Stimulated activated CD8-positive, alpha-beta memory T cell treated with anti-CD3 and anti-CD28 coated beads, Interleukin-7, amount 100 ng/mL, for 4 hours (primary cell): ENCODE data around the gene POLD4.
A peak's percentile ranks its signal among the peaks of the same experiment; 100 is the strongest.
"Not testable (repeated sequence)": the region's sequence is repeated elsewhere in the genome, so short reads cannot be mapped to it uniquely, and the experiment has no call there.

Experiments used
- DNase-seq, 2 donors: peaks; one replicate each; pipeline ENCODE4 v3.0.0-alpha.2; 2020; ENCODE audit warnings: low read depth in 2 of 2

Gene POLD4

GRCh38 chr11:67353317-67354074, at the start of gene POLD4:
Gene POLD4, minus strand, starts transcription at chr11:67353546. Its CDS starts 147 bp downstream, at chr11:67353399.
- DNase-seq, result peak; percentile 92 to 95

DNA sequence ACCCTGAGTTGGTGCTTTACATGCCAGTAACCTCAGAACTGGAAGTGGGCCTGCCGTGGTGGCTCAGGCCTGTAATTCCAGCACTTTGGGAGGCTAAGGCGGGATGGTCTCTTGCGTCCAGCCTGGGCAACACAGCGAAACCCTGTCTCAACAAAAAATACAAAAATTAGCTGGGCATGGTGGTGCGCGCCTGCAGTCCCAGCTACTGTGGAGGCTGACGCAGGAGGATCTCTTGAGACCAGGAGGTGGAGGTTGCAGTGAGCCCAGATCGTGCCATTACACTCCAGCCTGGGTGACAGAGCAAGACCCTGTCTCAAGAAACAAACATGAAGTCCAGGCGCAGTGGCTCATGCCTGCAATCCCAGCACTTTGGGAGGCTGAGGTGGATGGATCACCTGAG, 49.7 kb upstream of the POLD4 start:
- DNase-seq, result not testable (repeated sequence)

DNA sequence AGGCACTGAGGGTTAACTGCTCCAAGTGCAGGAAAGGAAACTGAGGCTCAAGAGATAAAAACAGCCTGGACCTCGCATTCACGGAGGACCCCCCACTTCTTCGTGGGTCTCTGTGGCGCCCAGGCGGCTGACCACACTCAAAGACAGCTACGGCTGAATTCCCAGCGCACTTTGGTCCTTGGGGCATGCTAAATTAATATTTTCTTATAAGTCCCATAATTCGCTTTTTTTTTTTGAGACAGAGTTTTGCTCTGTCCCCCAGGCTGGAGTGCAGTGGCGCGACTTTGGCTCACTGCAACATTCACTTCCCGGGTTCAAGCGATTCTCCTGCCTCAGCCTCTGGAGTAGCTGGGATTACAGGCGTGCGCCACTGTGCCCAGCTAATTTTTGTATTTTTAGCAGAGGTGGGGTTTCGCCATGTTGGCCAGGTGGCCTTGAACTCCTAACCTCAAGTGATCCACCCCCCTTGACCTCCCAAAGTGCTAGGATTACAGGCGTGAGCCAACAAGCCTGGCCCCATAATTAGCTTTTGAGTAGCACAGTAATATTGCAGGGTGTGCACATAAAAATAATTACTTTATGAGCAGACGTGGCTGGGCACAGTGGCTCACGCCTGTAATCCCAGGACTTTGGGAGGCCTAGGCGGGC, 49.0 kb upstream of the POLD4 start:
- DNase-seq, result not testable (repeated sequence)

GRCh38 chr11:67401495-67402191, 48.3 kb upstream of the POLD4 start, which contains the start of gene PPP1CA:
Gene PPP1CA, minus strand, starts transcription at chr11:67401858. Its CDS starts 76 bp downstream, at chr11:67401782.
- DNase-seq, result peak; percentile 80 to 88

DNA sequence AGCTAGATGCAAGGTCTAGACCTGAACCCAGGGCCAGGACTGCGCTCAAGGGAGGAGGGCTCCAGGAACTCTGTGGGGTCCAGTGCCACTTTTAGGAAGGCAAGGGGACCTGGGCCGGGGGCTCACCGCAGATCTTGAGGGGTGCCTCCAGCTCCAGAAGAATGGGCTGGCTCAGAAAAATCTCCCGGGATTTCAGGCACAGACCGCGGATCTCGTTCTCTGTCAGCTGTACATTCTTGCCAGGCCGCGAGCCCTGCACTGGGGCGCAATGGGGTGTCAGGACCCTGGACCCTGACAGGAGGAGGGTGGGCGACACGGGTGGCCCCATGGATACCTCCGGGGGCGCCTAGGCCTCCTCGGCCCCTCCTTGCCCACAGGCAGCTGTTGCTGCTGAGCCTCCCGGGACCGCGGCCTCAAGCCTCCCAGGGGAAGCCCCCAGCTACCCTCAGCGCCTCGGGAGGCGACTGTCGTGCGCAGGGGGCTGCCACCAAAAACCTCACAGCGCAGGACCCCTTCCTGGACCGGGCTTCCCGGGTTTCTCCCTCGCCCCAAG, 47.7 kb upstream of the POLD4 start:
- no peak for DNase-seq

DNA sequence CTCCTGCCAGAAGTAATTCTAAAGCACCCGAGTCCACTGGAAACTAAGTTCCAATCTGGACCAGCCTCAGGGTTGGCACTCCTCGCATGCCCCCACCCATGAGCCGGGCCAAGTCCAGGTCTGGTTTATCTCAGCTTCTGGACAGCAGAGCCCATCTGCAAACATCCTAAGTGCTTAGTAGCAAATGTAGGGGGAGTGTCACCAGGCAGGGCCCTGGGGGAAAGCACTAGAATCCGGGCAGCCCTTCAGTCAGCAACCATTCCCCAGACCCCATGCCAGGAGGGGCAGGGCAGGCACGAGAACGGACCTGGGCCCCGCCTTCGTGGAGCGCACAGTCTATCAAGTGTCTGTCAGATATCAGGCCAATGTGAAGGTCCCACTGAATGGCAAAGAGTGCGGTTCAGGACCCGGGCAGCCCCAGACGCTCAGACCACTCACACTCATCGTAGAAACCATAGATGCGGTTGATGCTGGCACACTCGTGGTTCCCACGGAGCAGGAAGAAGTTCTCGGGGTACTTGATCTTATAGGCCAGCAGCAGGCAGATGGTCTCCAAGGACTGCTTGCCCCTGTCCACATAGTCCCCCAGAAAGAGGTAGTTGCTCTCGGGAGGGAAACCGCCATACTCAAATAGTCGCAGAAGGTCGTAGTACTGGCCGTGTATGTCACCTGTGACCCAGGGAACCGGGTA, 47.0 kb upstream of the POLD4 start:
- DNase-seq, result no peak

GRCh38 chr11:67398661-67399563, 45.6 kb upstream of the POLD4 start:
- DNase-seq, result no peak

DNA sequence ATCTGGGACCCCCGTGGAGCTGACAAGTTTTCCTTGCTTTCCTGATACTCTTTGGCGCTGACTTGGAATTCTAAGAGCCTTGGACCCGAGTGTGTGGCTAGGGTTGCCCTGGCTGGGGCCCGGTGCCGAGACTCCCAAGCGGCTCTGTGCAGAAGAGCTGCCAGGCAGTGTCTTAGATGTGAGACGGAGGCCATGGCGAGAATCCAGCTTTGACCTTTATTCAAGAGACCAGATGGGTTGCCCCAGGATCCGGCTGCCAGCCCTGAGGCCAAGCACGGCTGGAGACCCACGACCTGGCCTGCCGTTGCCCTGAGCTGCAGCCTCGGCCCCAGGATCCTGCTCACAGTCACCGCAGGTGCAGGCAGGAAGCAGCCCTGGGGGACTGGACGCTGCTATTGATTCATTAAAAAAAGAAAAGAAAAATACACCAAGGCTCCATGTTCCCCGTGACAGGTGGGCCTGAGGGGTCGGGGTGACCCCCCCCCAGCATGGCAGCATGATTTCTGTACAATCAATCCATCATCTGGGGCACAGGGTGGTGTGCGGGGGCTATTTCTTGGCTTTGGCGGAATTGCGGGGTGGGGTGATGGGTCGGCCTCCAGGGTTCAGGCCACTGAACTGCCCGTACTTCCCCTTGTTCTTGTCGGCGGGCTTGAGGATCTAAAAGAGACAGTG, 44.8 kb upstream of the POLD4 start:
- no peak for DNase-seq

GRCh38 chr11:67397536-67397935, 44.2 kb upstream of the POLD4 start:
- DNase-seq, result no peak

DNA sequence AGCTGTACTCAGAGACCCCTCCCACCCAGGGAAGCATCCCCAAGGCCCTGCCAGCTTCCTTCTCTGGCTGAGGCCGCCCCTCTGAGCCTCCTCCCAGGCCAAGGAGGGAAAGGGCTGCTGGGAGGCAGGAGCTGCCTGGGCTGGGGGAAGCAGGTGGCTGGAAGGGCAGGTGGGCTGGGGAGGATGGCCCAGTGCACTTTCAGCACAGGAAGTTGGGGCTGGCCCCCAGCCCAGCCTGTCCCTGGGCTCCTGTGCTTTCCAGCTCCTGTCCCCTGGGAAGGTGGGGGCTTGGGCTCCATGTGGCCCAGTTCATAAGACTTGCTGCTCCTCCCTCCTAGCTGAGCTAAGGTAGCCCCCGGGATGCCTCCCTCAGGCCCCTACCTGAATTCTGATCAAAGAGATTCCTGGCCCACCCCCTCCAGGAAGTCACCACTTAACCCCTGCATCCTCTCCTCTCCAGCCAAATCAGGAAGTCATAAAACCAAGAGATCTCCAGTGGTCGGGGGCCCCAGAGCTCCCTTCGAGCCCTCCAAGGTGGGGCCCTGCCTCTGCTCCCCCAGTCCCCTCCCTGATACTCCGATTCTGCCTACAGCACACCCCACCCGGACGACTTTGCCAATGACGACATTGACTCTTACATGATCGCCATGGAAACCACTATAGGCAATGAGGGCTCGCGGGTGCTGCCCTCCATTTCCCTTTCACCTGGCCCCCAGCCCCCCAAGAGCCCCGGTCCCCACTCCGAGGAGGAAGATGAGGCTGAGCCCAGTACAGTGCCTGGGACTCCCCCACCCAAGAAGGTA, 43.4 kb upstream of the POLD4 start:
- no peak for DNase-seq

DNA sequence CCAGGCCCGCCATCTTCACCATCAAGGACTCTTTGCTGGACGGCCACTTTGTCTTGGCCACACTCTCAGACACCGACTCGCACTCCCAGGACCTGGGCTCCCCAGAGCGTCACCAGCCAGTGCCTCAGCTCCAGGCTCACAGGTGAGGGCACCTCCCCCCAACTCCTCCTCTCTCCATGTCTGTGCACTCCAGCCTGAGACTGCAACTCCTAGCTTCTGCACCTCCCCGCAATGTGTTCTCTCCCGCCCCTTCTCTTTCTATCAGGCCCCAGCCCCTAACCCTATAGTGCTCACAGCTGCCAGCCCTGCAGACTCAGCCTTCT, 42.9 kb upstream of the POLD4 start:
- DNase-seq, result no peak

DNA sequence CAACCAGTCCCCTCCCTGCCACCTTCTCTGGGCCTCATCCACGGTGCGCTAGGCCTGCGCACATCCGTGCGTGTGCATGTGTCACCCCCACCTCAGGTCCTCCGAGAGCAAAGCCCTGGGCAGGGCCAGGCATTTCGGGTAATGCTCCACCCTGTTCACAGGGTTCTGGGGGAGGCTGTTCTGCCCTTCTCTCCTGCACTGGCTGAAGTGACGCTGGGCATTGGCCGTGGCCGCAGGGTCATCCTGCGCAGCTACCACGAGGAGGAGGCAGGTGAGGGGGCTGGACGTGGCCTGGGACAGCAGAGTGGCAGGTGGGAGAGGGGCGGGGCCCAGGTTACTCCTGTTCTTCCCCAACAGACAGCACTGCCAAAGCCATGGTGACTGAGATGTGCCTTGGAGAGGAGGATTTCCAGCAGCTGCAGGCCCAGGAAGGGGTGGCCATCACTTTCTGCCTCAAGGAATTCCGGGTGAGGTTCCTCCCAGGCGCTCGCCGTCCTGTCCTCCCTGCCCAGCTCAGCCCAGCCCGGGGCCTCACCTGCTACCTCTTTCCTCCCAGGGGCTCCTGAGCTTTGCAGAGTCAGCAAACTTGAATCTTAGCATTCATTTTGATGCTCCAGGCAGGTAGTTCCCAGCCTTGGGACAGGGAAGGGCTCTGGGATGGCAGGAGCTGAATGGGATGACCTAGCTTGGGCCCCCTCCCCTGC, 42.4 kb upstream of the POLD4 start:
- DNase-seq, result no peak

- no peak for DNase-seq
Measured at GRCh38 chr11:67393990-67394389, 40.6 kb upstream of the POLD4 start.

GRCh38 chr11:67393437-67393836, 40.1 kb upstream of the POLD4 start:
- no peak for DNase-seq

GRCh38 chr11:67392183-67392715, 38.9 kb upstream of the POLD4 start:
- no peak for DNase-seq

GRCh38 chr11:67391304-67392182, 38.2 kb upstream of the POLD4 start, which contains the start of gene RAD9A:
Gene RAD9A, plus strand, starts transcription at chr11:67391986. Its CDS starts 59 bp downstream, at chr11:67392045.
- peak; percentile 85 to 93 for DNase-seq

DNA sequence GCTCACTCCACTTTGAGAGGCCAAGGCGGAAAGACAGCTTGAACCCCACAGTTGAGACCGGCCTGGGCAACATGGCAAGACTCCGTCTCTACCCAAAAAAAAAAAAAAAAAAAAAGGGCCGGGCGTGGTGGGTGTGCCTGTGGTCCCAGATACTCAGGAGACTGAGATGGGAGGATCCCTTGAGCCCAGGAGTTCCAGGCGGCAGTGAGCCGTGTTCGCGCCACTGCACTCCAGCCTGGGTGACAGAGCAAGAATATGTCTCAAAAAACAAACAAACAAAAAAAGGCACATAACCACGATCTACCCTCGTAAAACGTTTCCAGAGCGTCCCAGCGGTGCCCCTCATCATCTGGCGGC, 37.6 kb upstream of the POLD4 start:
- no peak for DNase-seq
